Astrocyte of the spinal cord (primary cell): ENCODE measurements around the gene JAKMIP3.

ENCODE experiments used
- DNase-seq: peaks from one replicate; pipeline ENCODE4 v3.0.0; 2011; ENCODE audit warnings: low read depth, low spot score
- H3K4me3 ChIP-seq: 2 replicates; pipeline ENCODE4 v1.5.1; 2011; ENCODE audit warnings: low read depth, mild to moderate bottlenecking, low read length, moderate library complexity
- CTCF ChIP-seq: IDR thresholded peaks from 2 replicates; pipeline ENCODE4 v1.5.1; 2012; ENCODE audit warnings: low read depth, mild to moderate bottlenecking, low read length, inconsistent platforms
- in situ Hi-C: cut with HindIII; loops from 2 replicates; pipeline ENCODE4 v1.10.0; 2017; ENCODE audit warnings: low sequenced_read_pairs

Gene JAKMIP3

GRCh38 chr10:132021504-132022143 is 44.1 kb upstream of the JAKMIP3 start:
- TF ChIP-seq CTCF: no peak

GRCh38 chr10:132022241-132022640 is 43.5 kb upstream of the JAKMIP3 start:
- TF ChIP-seq CTCF: no peak
- no peak for DNase-seq
- in situ Hi-C loops: no loop called here
- H3K4me3 ChIP-seq: no peak overlapping the region

More at GRCh38 chr10:132021504-132022143, 44.1 kb upstream of the JAKMIP3 start:
- DNase-seq: no peak
- in situ Hi-C loops: no loop called here
- no peak overlapping the region for H3K4me3 ChIP-seq

- no peak overlapping the region for H3K4me3 ChIP-seq
- in situ Hi-C loops: no loop called here
- DNase-seq: peak; percentile 69
- peak; percentile 91 for TF ChIP-seq CTCF
These were observed 42.5 kb upstream of the JAKMIP3 start for GRCh38 chr10:132023092-132023811.

- DNase-seq: no peak
- in situ Hi-C loops: no loop called here
- TF ChIP-seq CTCF: no peak
These were observed 38.2 kb upstream of the JAKMIP3 start for GRCh38 chr10:132027423-132027983.

GRCh38 chr10:132028706-132029105 is 37.0 kb upstream of the JAKMIP3 start:
- no peak overlapping the region for H3K4me3 ChIP-seq
- no peak for DNase-seq
- in situ Hi-C loops: no loop called here
- no peak for TF ChIP-seq CTCF

More at GRCh38 chr10:132027423-132027983, 38.2 kb upstream of the JAKMIP3 start:
- H3K4me3 ChIP-seq: no peak overlapping the region

GRCh38 chr10:132030898-132031463 is 34.8 kb upstream of the JAKMIP3 start:
- no peak for DNase-seq
- TF ChIP-seq CTCF: no peak
- H3K4me3 ChIP-seq: no peak overlapping the region
- in situ Hi-C loops: no loop called here
